Neutrophil (primary cell): ENCODE measurements around the gene GPR162.

ENCODE experiments used
- H3K27ac ChIP-seq: fragments of 200-600 bp; sonication (generic); 2 replicates; pipeline ENCODE4 v1.5.1; 2016; ENCODE audit warnings: mild to moderate bottlenecking, moderate library complexity
- H3K27me3 ChIP-seq: fragments of 200-600 bp; sonication (generic); 2 replicates; pipeline ENCODE4 v1.6.0; 2016; ENCODE audit warnings: mild to moderate bottlenecking
- H3K36me3 ChIP-seq: fragments of 200-600 bp; sonication (generic); 2 replicates; pipeline ENCODE4 v1.5.1; 2017
- H3K4me1 ChIP-seq, 2 experiments: fragments of 200-600 bp in 1 of 2; sonication (generic) in 1 of 2; 1 replicate in 1 of 2; 2 replicates in 1 of 2; pipeline versions ENCODE4 v1.5.1 to v1.6.1; 2013 to 2016; ENCODE audit warnings: low read depth in 1 of 2, low read length in 1 of 2, mild to moderate bottlenecking in 1 of 2, moderate library complexity in 1 of 2; ENCODE audit not compliant: control insufficient read depth in 1 of 2, insufficient read depth in 1 of 2
- H3K4me3 ChIP-seq, 2 experiments: fragments of 200-600 bp in 1 of 2; sonication (generic) in 1 of 2; 1 replicate in 1 of 2; 2 replicates in 1 of 2; pipeline ENCODE4 v1.5.1; 2013 to 2016; ENCODE audit warnings: low read depth in 1 of 2, low read length in 1 of 2, mild to moderate bottlenecking in 1 of 2, moderate library complexity in 1 of 2
- H3K9me3 ChIP-seq: fragments of 200-600 bp; sonication (generic); 2 replicates; pipeline ENCODE4 v1.5.1; 2016
- CTCF ChIP-seq: fragments of 200-600 bp; sonication (generic); IDR thresholded peaks from 2 replicates; pipeline ENCODE4 v1.5.1; 2016; ENCODE audit warnings: antibody characterized with exemption

GPR162 gene

GRCh38 chr12:6828781-6829535 is 7.3 kb downstream of the GPR162 start:
- Histone ChIP-seq H3K9me3 (no peaks in the 10 kb centered on the region), H3K4me3 (peak overlapping the region; percentile 61 to 88), H3K36me3 (no peaks in the 10 kb centered on the region), H3K27me3 (peaks cover 66% of the 10 kb centered on the region), H3K4me1 (peaks cover 21 to 22% of the 10 kb centered on the region in 2 experiments), H3K27ac (no peak overlapping the region)
- no peak for TF ChIP-seq CTCF

- no peak overlapping the region for H3K27ac ChIP-seq
- no peak for TF ChIP-seq CTCF
- peaks cover 64% of the 10 kb centered on the region for H3K27me3 ChIP-seq
- no peaks in the 10 kb centered on the region for H3K36me3 ChIP-seq
- no peaks in the 10 kb centered on the region for H3K9me3 ChIP-seq
- peaks cover 21 to 22% of the 10 kb centered on the region in 2 experiments for H3K4me1 ChIP-seq
- peak overlapping the region; percentile 61 to 88 for H3K4me3 ChIP-seq
These were observed 8.1 kb downstream of the GPR162 start for GRCh38 chr12:6829536-6830220.

GRCh38 chr12:6830286-6830890 is 8.8 kb downstream of the GPR162 start:
- H3K9me3 ChIP-seq: no peaks in the 10 kb centered on the region
- peaks cover 21% of the 10 kb centered on the region in 2 experiments for H3K4me1 ChIP-seq
- H3K27ac ChIP-seq: no peak overlapping the region
- H3K4me3 ChIP-seq: no peak overlapping the region
- peaks cover 57% of the 10 kb centered on the region for H3K27me3 ChIP-seq
- TF ChIP-seq CTCF: no peak
- no peaks in the 10 kb centered on the region for H3K36me3 ChIP-seq

GRCh38 chr12:6830999-6831398 is 9.4 kb downstream of the GPR162 start:
- peaks cover 23 to 24% of the 10 kb centered on the region in 2 experiments for H3K4me1 ChIP-seq
- H3K36me3 ChIP-seq: no peaks in the 10 kb centered on the region
- TF ChIP-seq CTCF: no peak
- H3K27ac ChIP-seq: no peak overlapping the region
- H3K9me3 ChIP-seq: no peaks in the 10 kb centered on the region
- H3K4me3 ChIP-seq: no peak overlapping the region
- H3K27me3 ChIP-seq: peaks cover 51% of the 10 kb centered on the region

GRCh38 chr12:6831450-6831995 is 9.9 kb downstream of the GPR162 start:
- Histone ChIP-seq H3K4me1 (peaks cover 23 to 24% of the 10 kb centered on the region in 2 experiments), H3K27ac (no peak overlapping the region), H3K36me3 (no peaks in the 10 kb centered on the region), H3K4me3 (no peak overlapping the region), H3K9me3 (no peaks in the 10 kb centered on the region), H3K27me3 (peaks cover 46% of the 10 kb centered on the region)
- TF ChIP-seq CTCF: no peak
